GM12878 (cell line): Measurements from ENCODE around the gene CPO.

Source experiments
- ATF7 ChIP-seq: fragments of 450-650 bp; IDR thresholded peaks from 2 replicates; pipeline ENCODE4 v1.6.1; 2016; ENCODE audit warnings: low read depth, mild to moderate bottlenecking
- TF ChIP-seq, protein P1 (sequence below): IDR thresholded peaks from 2 replicates; pipeline ENCODE4 v1.6.1; 2011; ENCODE audit warnings: mild to moderate bottlenecking, low read depth, low read length, moderate library complexity; ENCODE audit not compliant: insufficient replicate concordance

DNA sequence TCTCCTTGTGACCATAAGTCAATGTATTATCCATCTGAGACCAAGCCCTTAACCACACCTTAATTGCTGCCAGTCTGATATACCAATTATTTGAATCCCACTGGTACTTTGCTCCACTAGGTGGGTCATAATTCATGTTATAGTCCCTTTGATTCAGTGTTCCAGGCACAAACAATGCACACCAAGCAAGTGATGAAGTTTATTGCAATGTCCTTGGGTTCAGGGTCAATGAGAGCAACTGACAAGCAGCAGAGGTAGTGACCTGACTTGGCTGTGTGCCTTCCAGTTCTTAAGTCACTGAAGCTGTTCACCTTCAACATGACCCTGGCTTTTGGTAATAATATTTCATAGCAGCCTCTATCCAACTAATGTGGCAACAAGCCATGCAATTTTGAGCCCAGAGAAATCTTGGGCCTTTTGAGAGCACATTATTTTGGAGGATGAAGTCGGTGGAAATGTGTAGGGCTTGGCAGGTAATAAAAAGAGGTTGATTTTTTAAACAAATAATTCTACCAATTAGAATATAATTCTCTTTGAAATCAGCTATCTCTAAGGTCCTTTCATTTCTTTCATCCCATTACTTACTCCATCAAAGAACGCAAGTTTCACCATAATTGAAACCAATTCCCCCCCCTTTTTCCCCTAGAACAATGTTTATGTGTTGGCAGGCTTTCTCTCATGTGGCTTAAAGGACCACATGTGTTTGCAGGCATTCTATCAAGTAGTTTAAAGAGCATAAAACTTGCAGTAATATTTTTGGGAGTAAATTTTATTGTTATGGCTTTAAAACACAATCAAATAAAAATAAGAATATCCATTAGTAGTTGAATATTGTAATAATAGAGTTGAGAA, 3.1 kb upstream of the CPO start:
- TF ChIP-seq, protein P1, sequence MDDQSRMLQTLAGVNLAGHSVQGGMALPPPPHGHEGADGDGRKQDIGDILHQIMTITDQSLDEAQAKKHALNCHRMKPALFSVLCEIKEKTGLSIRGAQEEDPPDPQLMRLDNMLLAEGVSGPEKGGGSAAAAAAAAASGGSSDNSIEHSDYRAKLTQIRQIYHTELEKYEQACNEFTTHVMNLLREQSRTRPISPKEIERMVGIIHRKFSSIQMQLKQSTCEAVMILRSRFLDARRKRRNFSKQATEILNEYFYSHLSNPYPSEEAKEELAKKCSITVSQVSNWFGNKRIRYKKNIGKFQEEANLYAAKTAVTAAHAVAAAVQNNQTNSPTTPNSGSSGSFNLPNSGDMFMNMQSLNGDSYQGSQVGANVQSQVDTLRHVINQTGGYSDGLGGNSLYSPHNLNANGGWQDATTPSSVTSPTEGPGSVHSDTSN = no peak
- no peak for TF ChIP-seq ATF7
